Neuron (in vitro differentiated cells): Measurements from ENCODE around the gene MGAT5B.
"Not testable (repeated sequence)": the region's sequence is repeated elsewhere in the genome, so short reads cannot be mapped to it uniquely, and the experiment has no call there.

ENCODE experiments used
- H2AFZ ChIP-seq: one replicate; pipeline ENCODE4 v1.6.1; 2013; ENCODE audit warnings: low read depth, mild to moderate bottlenecking, inconsistent platforms, low read length, moderate library complexity
- H3K27me3 ChIP-seq: one replicate; pipeline ENCODE4 v1.6.1; 2013; ENCODE audit warnings: low read length; ENCODE audit not compliant: insufficient read depth
- H3K36me3 ChIP-seq: one replicate; pipeline ENCODE4 v1.6.1; 2013; ENCODE audit warnings: low read length; ENCODE audit not compliant: insufficient read depth
- H3K4me1 ChIP-seq: one replicate; pipeline ENCODE4 v1.6.1; 2013; ENCODE audit warnings: low read length; ENCODE audit not compliant: insufficient read depth
- H3K4me3 ChIP-seq: 2 replicates; pipeline ENCODE4 v1.5.1; 2013; ENCODE audit warnings: mild to moderate bottlenecking, low read length, moderate library complexity
- H3K9me3 ChIP-seq: one replicate; pipeline ENCODE4 v1.6.1; 2013; ENCODE audit warnings: low read length

The MGAT5B gene

GRCh38 chr17:76840884-76841775, 27.1 kb upstream of the MGAT5B start:
- Histone ChIP-seq H3K9me3 (no peaks in the 10 kb centered on the region), H3K27me3 (peaks cover 22% of the 10 kb centered on the region), H2AFZ (no peak overlapping the region), H3K4me3 (no peak overlapping the region), H3K4me1 (peaks cover 13% of the 10 kb centered on the region), H3K36me3 (no peaks in the 10 kb centered on the region)

- Histone ChIP-seq H3K4me1 (peaks cover 13% of the 10 kb centered on the region), H3K9me3 (no peaks in the 10 kb centered on the region), H3K27me3 (peaks cover 22% of the 10 kb centered on the region), H3K4me3 (no peak overlapping the region), H2AFZ (no peak overlapping the region), H3K36me3 (no peaks in the 10 kb centered on the region)
These were observed 26.3 kb upstream of the MGAT5B start for GRCh38 chr17:76841776-76842405.

DNA sequence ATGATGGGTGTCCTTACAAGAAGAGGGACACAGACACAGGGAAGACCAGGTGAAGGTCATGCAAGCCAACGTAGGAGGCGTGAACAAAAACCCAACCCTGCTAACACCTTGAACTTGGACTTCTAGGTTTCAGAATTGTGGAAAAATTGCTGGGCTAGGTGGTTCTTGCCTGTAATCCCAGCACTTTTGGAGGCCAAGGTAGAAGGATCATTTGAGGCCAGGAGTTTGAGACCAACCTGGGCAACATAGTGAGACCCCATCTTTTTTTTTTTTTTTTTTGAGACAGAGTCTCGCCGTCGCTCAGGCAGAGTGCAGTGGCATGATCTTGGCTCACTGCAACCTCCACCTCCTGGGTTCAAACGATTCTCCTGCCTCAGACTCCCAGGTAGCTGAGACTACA, 25.1 kb upstream of the MGAT5B start:
- H3K4me1 ChIP-seq, result peaks cover 13% of the 10 kb centered on the region
- not testable (repeated sequence) for H2AFZ ChIP-seq, H3K36me3 ChIP-seq, H3K9me3 ChIP-seq, H3K4me3 ChIP-seq
- H3K27me3 ChIP-seq, result peaks cover 22% of the 10 kb centered on the region

GRCh38 chr17:76843703-76844484, 24.3 kb upstream of the MGAT5B start:
- Histone ChIP-seq H3K36me3 (no peaks in the 10 kb centered on the region), H3K9me3 (no peaks in the 10 kb centered on the region), H2AFZ (no peak overlapping the region), H3K4me3 (no peak overlapping the region), H3K4me1 (peaks cover 13% of the 10 kb centered on the region), H3K27me3 (peaks cover 22% of the 10 kb centered on the region)

- Histone ChIP-seq H2AFZ (no peak overlapping the region), H3K27me3 (peaks cover 22% of the 10 kb centered on the region), H3K4me3 (no peak overlapping the region)
These were observed 23.7 kb upstream of the MGAT5B start for GRCh38 chr17:76844485-76844829.

GRCh38 chr17:76844846-76845245, 23.4 kb upstream of the MGAT5B start:
- Histone ChIP-seq H3K27me3 (peaks cover 20% of the 10 kb centered on the region), H3K9me3 (no peaks in the 10 kb centered on the region), H2AFZ (no peak overlapping the region), H3K36me3 (no peaks in the 10 kb centered on the region), H3K4me3 (no peak overlapping the region), H3K4me1 (peaks cover 11% of the 10 kb centered on the region)

More at GRCh38 chr17:76844485-76844829, 23.7 kb upstream of the MGAT5B start:
- H3K36me3 ChIP-seq, result no peaks in the 10 kb centered on the region
- H3K9me3 ChIP-seq, result no peaks in the 10 kb centered on the region
- H3K4me1 ChIP-seq, result peaks cover 11% of the 10 kb centered on the region

GRCh38 chr17:76845541-76846017, 22.6 kb upstream of the MGAT5B start:
- Histone ChIP-seq H3K9me3 (no peaks in the 10 kb centered on the region), H3K4me3 (no peak overlapping the region), H3K4me1 (peaks cover 10% of the 10 kb centered on the region), H3K36me3 (no peaks in the 10 kb centered on the region), H2AFZ (no peak overlapping the region), H3K27me3 (peaks cover 18% of the 10 kb centered on the region)

DNA sequence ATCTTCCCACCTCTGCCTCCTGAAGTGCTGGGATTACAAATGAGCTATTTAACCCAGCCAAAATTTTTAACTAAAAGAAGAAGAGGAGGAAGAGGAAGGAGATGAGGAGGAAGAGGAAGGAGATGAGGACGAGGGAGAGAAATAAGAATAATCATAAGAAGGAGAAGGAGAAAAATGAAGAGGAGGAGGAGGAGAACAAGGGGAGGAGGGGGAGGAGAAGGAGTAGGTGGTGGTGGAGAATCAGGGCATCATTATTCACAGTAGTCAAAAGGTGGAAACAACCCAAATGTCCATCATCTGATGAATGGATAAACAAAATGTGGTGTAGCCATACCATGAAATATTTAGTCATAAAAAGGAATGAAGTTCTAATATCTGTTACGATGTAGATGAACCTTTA, 21.2 kb upstream of the MGAT5B start:
- Histone ChIP-seq H2AFZ (no peak overlapping the region), H3K27me3 (peaks cover 8% of the 10 kb centered on the region), H3K9me3 (no peaks in the 10 kb centered on the region), H3K36me3 (no peaks in the 10 kb centered on the region), H3K4me3 (no peak overlapping the region), H3K4me1 (no peaks in the 10 kb centered on the region)

DNA sequence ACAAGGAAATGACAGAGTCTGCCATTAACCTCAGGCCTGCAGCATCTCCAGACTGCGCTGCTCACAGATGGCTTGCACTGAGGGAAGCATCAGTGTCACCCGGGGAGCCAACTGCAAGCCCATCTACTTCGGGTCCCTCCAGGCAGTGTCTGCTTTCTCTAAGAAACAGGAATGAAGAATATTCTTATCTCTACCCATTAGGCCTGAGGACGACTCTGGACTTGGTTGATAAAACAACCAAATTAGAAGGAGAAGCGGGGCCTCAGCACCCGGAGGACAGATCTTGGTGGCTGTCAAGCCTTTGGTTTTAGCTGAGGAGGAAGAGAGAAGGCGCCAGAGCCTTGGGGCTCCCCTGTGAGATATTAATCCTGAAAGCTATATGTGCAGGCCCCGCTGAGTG, 19.5 kb upstream of the MGAT5B start:
- H3K4me1 ChIP-seq, result no peaks in the 10 kb centered on the region
- H2AFZ ChIP-seq, result no peak overlapping the region
- no peak overlapping the region for H3K4me3 ChIP-seq
- H3K27me3 ChIP-seq, result peaks cover 8% of the 10 kb centered on the region
- H3K36me3 ChIP-seq, result no peaks in the 10 kb centered on the region
- H3K9me3 ChIP-seq, result no peaks in the 10 kb centered on the region

- not testable (repeated sequence) for H2AFZ ChIP-seq, H3K36me3 ChIP-seq, H3K4me3 ChIP-seq, H3K4me1 ChIP-seq, H3K9me3 ChIP-seq, H3K27me3 ChIP-seq
These were observed 19.0 kb upstream of the MGAT5B start for GRCh38 chr17:76849160-76849559.

- H3K36me3 ChIP-seq, result no peaks in the 10 kb centered on the region
- H3K27me3 ChIP-seq, result peaks cover 4% of the 10 kb centered on the region
- no peaks in the 10 kb centered on the region for H3K4me1 ChIP-seq
- no peak overlapping the region for H3K4me3 ChIP-seq
- no peak overlapping the region for H2AFZ ChIP-seq
- H3K9me3 ChIP-seq, result peaks cover 2% of the 10 kb centered on the region
These were observed 15.4 kb upstream of the MGAT5B start for GRCh38 chr17:76852843-76853242.

- H3K9me3 ChIP-seq, result peaks cover 6% of the 10 kb centered on the region
- no peak overlapping the region for H3K4me3 ChIP-seq
- H2AFZ ChIP-seq, result no peak overlapping the region
- no peaks in the 10 kb centered on the region for H3K4me1 ChIP-seq
- H3K36me3 ChIP-seq, result no peaks in the 10 kb centered on the region
- H3K27me3 ChIP-seq, result peaks cover 4% of the 10 kb centered on the region
These were observed 13.1 kb upstream of the MGAT5B start for GRCh38 chr17:76855105-76855504.

GRCh38 chr17:76862079-76862478, 6.1 kb upstream of the MGAT5B start:
- peaks cover 4% of the 10 kb centered on the region for H3K9me3 ChIP-seq
- no peaks in the 10 kb centered on the region for H3K36me3 ChIP-seq
- H3K27me3 ChIP-seq, result no peaks in the 10 kb centered on the region
- no peaks in the 10 kb centered on the region for H3K4me1 ChIP-seq
- no peak overlapping the region for H3K4me3 ChIP-seq
- H2AFZ ChIP-seq, result no peak overlapping the region
